Measurements from ENCODE around the gene HYPK. TPM values are rescaled to one million over a fixed set of nuclear protein-coding genes. Genes with fewer than 3 reads are reported as not detected.
A peak's percentile ranks its signal among the peaks of the same experiment; 100 is the strongest.
"Not testable (repeated sequence)": the region's sequence is repeated elsewhere in the genome, so short reads cannot be mapped to it uniquely, and the experiment has no call there.

Gene HYPK
- total and polyA plus RNA-seq, 5 experiments from 2014 or later, result 7.7 to 28.9 (median 14.1) TPM

DNA sequence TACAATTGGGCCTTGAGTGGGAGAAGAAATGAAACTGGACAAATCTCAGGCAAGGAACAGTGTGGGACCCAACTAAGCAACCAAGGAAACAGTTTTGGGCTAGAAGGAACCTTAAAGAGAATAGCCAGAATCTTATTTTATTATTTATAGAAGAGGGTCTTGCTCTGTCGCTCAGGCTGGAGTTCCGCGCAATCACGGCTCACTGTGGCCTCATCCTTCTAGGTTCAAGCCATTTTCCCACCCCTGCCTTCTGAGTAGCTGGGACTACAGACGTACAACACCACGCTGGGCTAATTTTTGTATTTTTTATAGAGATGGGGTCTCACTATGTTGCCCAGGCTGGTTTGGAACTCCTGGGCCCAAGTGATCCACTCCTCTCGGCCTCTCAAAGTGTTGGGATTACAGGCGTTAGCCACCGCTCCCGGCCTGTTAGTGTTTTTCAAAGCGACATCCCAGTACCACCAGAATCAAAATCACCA lies 25.7 kb downstream of the HYPK start:
- H3K9me3 Mint-ChIP-seq, result no peaks in the 10 kb centered on the region
- peak overlapping the region; percentile 82 to 97 (median 89) for H3K4me3 Mint-ChIP-seq
- peaks cover 21 to 71% (median 55%) of the 10 kb centered on the region in 4 donors for H3K4me1 Mint-ChIP-seq
- no peak for DNase-seq
- no peak for ATAC-seq
- peak overlapping the region; percentile 86 to 95 (median 90) for H3K27ac Mint-ChIP-seq
- H3K36me3 Mint-ChIP-seq, result peaks cover 0 to 17% (median 2%) of the 10 kb centered on the region in 3 donors
- POLR2A ChIA-PET, result interaction anchor here (0.5 to 4.5 kb wide), 2 partner anchors 10 to 26 kb away, joined by 3 to 42 read pairs; partner anchors contain the start of genes HYPK and SERINC4
- H3K27me3 Mint-ChIP-seq, result no peaks in the 10 kb centered on the region

DNA sequence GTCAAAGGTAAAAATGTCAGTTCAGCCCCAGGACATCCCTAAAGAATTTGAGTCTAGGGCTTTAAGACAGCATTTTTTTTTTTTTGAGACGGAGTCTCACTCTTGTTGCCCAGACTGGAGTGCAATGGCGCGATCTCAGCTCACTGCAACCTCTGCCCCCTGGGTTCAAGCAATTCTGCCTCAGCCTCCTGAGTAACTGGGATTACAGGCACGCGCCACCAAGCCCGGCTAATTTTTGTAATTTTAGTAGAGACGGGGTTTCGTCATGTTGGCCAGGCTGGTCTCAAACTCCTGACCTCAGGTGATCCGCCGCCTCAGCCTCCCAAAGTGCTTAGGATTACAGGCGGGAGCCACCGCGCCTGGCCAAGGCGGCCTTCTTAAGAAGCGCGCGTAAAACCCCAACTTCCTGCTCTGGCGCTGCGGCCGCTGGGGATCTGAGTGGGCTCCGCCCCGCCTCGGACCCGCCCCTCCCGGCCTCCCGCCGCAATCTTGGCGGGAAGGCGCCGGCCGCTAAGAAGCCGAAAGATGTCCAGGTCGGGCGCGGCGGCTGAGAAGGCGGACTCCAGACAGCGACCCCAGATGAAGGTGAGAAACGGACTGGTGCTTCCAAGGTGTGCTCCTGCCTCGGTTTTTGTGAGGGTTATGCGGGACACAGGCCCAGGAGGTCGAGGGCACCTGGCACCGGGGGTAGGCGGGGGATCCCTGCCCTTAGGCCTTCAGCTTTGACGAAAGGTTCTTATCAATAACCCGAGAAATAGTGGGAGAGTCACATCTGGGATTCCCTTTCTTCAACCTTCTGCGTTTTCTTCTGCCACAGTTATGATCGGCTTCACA lies 26.3 kb downstream of the HYPK start, which contains the start of gene WDR76:
Gene WDR76, plus strand, starts transcription at position 495 of the 834 bp plus-strand sequence. Its CDS starts 31 bp downstream, at position 526.
- Mint-ChIP-seq H3K36me3 (peaks cover 0 to 15% (median 2%) of the 10 kb centered on the region in 3 donors), H3K27me3 (no peaks in the 10 kb centered on the region), H3K4me3 (peak within 1 kb of the TSS; percentile 82 to 97 (median 89)), H3K4me1 (peaks cover 22 to 69% (median 50%) of the 10 kb centered on the region in 4 donors), H3K27ac (peak within 1 kb of the TSS; percentile 86 to 95 (median 90)), H3K9me3 (no peaks in the 10 kb centered on the region)
- POLR2A ChIA-PET, result no interaction called here
- DNase-seq (peak; percentile 13 to 75 (median 52)), ATAC-seq (peak; percentile 43 to 62)

DNA sequence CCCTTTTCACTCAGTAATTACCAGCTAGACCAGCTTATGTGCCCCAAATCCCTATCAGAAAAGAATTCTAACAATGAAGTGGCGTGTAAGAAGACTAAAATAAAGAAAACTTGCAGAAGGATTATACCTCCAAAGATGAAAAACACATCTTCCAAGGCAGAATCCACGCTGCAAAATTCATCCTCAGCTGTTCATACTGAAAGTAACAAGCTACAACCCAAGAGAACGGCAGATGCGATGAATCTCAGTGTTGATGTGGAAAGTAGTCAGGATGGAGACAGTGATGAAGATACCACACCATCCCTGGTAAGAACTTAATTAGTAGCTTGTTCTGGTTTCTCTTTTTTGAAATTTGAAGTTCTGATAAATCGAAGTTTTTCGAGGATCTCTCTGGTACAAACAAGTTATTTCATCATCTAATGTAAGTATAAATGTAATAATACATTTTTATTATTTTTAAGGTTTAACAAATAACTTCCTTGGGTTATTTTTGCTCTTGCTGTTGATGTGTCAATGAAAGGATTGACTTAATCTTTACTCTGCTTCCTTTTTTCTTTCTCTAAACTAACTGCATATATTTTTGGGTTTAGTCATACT lies 27.8 kb downstream of the HYPK start:
- ATAC-seq, result no peak
- Mint-ChIP-seq H3K27me3 (no peaks in the 10 kb centered on the region), H3K27ac (peak overlapping the region; percentile 86 to 95 (median 90)), H3K4me3 (peak overlapping the region; percentile 82 to 97 (median 89)), H3K4me1 (peaks cover 21 to 66% (median 47%) of the 10 kb centered on the region in 4 donors), H3K36me3 (peaks cover 0 to 15% (median 2%) of the 10 kb centered on the region in 3 donors), H3K9me3 (no peaks in the 10 kb centered on the region)
- POLR2A ChIA-PET, result no interaction called here
- DNase-seq, result no peak

DNA sequence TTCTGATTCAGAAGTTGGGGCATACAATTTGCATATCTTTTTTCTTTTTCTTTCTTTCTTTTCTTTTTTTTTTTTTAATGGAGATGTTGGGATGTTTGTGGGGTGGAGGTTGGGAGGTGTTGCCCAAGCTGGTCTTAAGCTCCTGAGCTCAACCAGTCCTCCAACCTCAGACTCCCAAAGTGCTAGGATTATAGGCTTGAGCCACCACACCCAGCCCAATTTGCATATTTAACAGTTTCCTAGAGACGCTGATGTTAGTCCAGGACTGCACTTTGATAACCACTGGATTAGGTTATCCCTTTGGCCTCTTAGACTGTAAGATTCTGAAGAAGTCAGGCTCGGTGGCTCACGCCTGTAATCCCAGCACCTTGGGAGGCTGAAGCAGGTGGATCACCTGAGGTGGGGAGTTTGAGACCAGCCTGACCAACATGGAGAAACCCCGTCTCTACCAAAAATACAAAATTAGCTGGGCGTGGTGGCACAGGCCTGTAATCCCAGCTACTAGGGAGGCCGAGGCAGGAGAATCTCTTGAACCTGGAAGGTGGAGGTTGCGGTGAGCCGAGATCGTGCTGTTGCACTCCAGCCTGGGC lies 29.6 kb downstream of the HYPK start:
- peak overlapping the region in 3 of 10 donors; percentile 48 to 71 (median 70) for H3K27ac Mint-ChIP-seq
- H3K9me3 Mint-ChIP-seq, ATAC-seq, POLR2A ChIA-PET, H3K4me3 Mint-ChIP-seq, H3K27me3 Mint-ChIP-seq, DNase-seq: not testable (repeated sequence)
- peaks cover 0 to 25% (median 5%) of the 10 kb centered on the region in 3 donors for H3K36me3 Mint-ChIP-seq
- peaks cover 14 to 52% (median 36%) of the 10 kb centered on the region in 4 donors for H3K4me1 Mint-ChIP-seq

DNA sequence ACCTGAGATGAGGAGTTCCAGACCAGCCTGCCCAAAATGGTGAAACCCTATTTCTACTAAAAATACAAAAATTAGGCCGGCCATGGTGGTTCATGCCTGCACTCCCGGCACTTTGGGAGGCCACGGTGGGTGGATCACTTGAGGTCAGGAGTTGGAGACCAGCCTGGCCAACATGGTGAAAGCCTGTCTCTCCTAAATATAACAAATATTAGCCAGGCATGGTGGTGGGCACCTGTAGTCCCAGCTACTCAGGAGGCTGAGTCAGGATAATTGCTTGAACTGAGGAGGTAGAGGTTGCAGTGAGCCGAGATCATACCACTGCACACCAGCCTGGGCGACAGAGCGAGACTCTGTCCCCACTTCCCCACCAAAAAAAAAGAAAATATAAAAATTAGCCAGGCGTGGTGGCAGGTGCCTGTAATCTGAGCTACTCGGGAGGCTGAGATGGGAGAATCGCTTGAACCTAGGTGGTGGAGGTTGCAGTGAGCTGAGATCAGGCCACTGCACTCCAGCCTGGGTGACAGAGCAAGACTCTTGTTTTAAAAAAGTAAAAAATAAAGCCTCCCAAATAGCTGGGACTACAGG lies 30.4 kb downstream of the HYPK start:
- peak overlapping the region in 2 of 10 donors; percentile 28 to 58 for H3K27ac Mint-ChIP-seq
- ATAC-seq, DNase-seq, POLR2A ChIA-PET, H3K27me3 Mint-ChIP-seq, H3K9me3 Mint-ChIP-seq, H3K4me3 Mint-ChIP-seq: not testable (repeated sequence)
- H3K36me3 Mint-ChIP-seq, result peaks cover 0 to 32% (median 5%) of the 10 kb centered on the region in 3 donors
- peaks cover 14 to 51% (median 36%) of the 10 kb centered on the region in 4 donors for H3K4me1 Mint-ChIP-seq

DNA sequence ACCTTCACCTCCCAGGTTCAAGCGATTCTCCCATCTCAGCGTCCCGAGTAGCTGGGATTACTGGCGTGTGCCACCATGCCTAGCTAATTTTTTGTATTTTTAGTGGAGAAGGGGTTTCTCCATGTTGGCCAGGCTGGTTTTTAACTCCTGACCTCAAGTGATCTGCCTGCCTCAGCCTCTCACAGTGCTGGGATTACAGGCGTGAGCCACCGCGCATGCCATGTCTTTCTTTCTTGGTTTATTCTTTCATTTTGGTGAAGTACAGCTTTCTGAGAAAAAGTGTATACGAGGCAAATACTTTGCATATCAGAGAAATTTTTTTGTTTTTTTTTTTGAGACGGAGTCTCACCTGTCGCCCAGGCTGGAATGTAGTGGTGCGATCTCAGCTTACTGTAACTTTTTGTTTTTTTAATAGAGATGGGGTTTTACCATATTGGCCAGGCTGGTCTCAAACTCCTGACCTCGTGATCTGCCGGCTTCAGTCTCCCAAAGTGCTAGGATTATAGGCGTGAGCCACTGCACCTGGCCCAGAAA lies 31.2 kb downstream of the HYPK start:
- H3K4me1 Mint-ChIP-seq, result peaks cover 14 to 43% (median 29%) of the 10 kb centered on the region in 4 donors
- ATAC-seq, H3K4me3 Mint-ChIP-seq, POLR2A ChIA-PET, H3K27me3 Mint-ChIP-seq, DNase-seq, H3K9me3 Mint-ChIP-seq: not testable (repeated sequence)
- H3K27ac Mint-ChIP-seq, result peak overlapping the region in 8 of 10 donors; percentile 4 to 85 (median 51)
- H3K36me3 Mint-ChIP-seq, result peaks cover 0 to 40% (median 10%) of the 10 kb centered on the region in 3 donors

DNA sequence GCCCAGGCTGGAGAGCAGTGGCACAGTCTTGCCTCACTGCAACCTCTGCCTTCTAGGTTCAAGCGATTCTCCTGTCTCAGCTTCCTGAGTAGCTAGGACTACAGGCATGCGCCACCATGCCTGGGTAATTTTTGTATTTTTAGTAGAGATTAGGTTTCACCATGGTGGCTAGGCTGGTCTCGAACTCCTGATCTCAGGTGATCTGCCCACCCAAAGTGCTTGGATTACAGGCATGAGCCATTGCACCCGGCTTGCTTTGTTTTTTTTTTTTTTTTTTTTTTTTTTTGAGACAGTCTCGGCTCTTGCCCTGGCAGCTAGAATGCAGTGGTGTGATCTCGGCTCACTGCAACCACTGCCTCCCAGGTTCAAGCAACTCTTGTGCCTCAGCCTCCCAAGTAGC lies 32.1 kb downstream of the HYPK start:
- Mint-ChIP-seq H3K4me1 (peaks cover 12 to 35% (median 20%) of the 10 kb centered on the region in 4 donors), H3K27ac (peak overlapping the region in 4 of 10 donors; percentile 15 to 85 (median 49)), H3K36me3 (peaks cover 0 to 44% (median 10%) of the 10 kb centered on the region in 3 donors)
- not testable (repeated sequence) for ATAC-seq, H3K27me3 Mint-ChIP-seq, DNase-seq, H3K4me3 Mint-ChIP-seq, H3K9me3 Mint-ChIP-seq
- POLR2A ChIA-PET, result interaction anchor here (0.7 kb wide), 1 partner anchor 36 kb away, joined by 6 read pairs; no protein-coding TSS in a partner anchor

DNA sequence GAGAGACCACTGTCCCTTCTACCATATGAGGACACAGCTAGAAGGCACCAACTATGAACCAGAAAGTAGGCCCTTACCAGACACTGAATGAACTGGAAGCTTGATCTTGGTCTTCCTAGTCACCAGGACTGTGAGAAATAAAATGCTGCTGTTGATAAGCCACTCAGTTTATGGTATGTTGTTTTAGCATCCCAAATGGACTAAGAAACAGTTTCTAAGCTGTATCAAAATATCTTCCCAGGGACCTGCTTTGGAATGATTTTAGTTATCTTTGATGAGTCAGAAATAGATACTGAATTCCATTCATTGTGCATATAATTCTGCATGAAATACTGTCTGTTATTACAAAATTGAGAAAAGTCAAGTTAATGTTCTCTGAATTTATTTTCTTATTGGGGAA lies 45.0 kb downstream of the HYPK start:
- Mint-ChIP-seq H3K36me3 (peaks cover 0 to 71% (median 10%) of the 10 kb centered on the region in 3 donors), H3K9me3 (no peaks in the 10 kb centered on the region), H3K27ac (no peak overlapping the region), H3K4me1 (no peaks in the 10 kb centered on the region), H3K4me3 (no peak overlapping the region), H3K27me3 (no peaks in the 10 kb centered on the region)
- DNase-seq (no peak), ATAC-seq (no peak)
- POLR2A ChIA-PET, result no interaction called here

DNA sequence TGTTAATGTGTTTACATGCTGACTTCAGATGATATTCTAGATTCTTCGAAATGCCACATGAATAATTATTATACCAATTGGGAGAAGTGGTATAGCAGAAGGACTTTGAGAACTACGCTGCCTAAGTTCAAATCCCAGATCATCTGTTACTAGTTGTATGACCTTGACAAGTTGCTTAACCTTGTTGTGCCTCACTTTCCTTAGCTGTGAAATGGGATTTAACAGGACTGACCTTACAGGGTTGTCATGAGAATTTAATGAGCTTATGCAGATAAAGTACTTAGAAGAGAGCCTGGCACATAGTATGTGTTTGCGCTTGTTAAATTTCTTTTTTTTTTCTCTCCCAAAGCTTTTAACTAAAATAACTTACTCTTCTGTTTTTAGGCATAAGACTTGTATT lies 50.9 kb downstream of the HYPK start:
- ATAC-seq, result no peak
- Mint-ChIP-seq H3K4me1 (no peaks in the 10 kb centered on the region), H3K9me3 (no peaks in the 10 kb centered on the region), H3K36me3 (peaks cover 0 to 59% (median 16%) of the 10 kb centered on the region in 3 donors), H3K27ac (no peak overlapping the region), H3K27me3 (no peaks in the 10 kb centered on the region), H3K4me3 (no peak overlapping the region)
- DNase-seq, result no peak
- POLR2A ChIA-PET, result no interaction called here

DNA sequence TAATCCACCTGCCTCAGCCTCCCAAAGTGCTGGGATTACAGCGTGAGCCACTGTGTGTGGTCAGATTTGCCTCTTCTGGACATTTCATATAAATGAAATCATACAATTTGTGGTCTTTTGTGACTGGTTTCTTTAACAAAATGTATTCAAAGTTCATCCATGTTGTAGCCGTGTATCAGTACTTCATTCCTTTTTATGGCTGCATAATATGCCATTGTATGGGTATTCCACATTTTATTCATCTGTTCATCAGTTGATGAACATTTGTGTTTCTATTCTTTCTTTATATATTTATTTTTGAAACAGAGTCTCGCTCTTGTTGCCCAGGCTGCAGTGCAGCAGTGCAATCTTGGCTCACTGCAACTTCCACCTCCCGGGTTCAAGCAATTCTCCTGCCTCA lies 52.2 kb downstream of the HYPK start:
- H3K36me3 Mint-ChIP-seq, result peaks cover 0 to 65% (median 16%) of the 10 kb centered on the region in 3 donors
- DNase-seq, result no peak
- no peak for ATAC-seq
- no peaks in the 10 kb centered on the region for H3K9me3 Mint-ChIP-seq
- no peak overlapping the region for H3K27ac Mint-ChIP-seq
- no peaks in the 10 kb centered on the region for H3K27me3 Mint-ChIP-seq
- H3K4me3 Mint-ChIP-seq, result no peak overlapping the region
- POLR2A ChIA-PET, result no interaction called here
- H3K4me1 Mint-ChIP-seq, result no peaks in the 10 kb centered on the region
